ENCODE data around the gene RBM7. TPM values are rescaled to one million over a fixed set of nuclear protein-coding genes. Genes with fewer than 3 reads are reported as not detected.

Gene RBM7
- total and polyA plus RNA-seq, 4 donors = 7.9 to 57.3 (median 24.2) TPM

DNA sequence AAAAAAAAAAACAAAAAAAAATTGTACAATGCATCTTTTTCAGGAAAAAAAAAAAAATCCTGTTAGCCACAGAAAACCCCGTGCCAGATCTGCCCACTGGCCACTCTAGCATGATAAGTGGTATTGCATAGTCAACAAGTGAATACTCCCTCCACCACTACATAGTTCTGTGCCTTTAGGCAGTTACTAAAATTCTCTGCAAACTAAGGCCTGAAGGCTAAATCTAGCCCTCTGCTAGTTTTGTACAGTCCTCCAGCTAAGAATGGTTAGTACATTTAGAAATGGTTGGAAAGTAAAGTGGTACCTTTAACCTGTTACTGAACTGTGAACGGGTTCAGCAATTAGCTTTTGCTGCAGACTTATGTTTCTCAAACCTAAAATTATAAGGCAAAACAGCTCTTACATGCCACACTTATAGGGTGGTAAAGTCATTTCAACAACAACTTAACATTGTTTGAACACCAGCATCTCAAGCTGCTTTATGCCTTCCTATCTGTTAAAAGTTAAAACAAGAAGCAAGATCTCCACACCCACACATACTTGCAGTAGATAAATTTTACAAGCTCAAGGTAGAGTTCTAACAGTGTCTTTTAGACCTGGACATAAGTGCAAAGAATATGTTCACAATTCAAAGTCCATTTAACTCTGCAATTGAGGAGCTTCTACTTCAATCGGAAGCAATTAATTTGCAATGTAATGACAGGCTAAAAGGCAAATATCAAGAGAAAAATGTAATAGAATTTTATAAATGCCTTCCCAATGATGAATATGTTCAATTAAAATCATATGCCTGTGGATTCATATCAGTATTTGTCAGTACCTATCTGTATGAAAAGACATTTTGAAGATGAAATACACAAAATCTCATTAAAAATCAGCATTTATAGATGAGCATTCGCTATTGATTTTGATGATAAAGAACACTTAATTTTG, 7.5 kb upstream of the RBM7 start:
- TF ChIP-seq, protein P1, sequence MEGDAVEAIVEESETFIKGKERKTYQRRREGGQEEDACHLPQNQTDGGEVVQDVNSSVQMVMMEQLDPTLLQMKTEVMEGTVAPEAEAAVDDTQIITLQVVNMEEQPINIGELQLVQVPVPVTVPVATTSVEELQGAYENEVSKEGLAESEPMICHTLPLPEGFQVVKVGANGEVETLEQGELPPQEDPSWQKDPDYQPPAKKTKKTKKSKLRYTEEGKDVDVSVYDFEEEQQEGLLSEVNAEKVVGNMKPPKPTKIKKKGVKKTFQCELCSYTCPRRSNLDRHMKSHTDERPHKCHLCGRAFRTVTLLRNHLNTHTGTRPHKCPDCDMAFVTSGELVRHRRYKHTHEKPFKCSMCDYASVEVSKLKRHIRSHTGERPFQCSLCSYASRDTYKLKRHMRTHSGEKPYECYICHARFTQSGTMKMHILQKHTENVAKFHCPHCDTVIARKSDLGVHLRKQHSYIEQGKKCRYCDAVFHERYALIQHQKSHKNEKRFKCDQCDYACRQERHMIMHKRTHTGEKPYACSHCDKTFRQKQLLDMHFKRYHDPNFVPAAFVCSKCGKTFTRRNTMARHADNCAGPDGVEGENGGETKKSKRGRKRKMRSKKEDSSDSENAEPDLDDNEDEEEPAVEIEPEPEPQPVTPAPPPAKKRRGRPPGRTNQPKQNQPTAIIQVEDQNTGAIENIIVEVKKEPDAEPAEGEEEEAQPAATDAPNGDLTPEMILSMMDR (IDR thresholded peaks at IDR 0.05; ENCODE audit: control extremely low read depth, extremely low read depth) = no peak
- Histone ChIP-seq H3K4me1 (ENCODE audit: control insufficient read depth in 5 of 5, insufficient read depth in 5 of 5, low read length in 5 of 5) (no peaks in the 10 kb centered on the region), H3K9ac (ENCODE audit: insufficient read depth in 1 of 2, low read length in 2 of 2) (no peak overlapping the region), H3K4me3 (no peak overlapping the region), H3K27me3 (ENCODE audit: control insufficient read depth in 3 of 3, insufficient read depth in 3 of 3, low read length in 2 of 3) (no peaks in the 10 kb centered on the region), H3K9me3 (ENCODE audit: control insufficient read depth in 4 of 4, insufficient read depth in 3 of 4, low read length in 3 of 4) (no peaks in the 10 kb centered on the region), H3K36me3 (ENCODE audit: control insufficient read depth in 4 of 4, insufficient read depth in 4 of 4, low read length in 4 of 4) (no peaks in the 10 kb centered on the region), H3K27ac (ENCODE audit: low read depth in 1 of 2, low read length in 1 of 2) (no peak overlapping the region)
- ATAC-seq (ENCODE audit: insufficient read depth, low FRiP score) (no peak), DNase-seq (no peak)
- WGBS, 2 donors = 75 to 87% methylated on average over 4 of the region's 4 CpGs

DNA sequence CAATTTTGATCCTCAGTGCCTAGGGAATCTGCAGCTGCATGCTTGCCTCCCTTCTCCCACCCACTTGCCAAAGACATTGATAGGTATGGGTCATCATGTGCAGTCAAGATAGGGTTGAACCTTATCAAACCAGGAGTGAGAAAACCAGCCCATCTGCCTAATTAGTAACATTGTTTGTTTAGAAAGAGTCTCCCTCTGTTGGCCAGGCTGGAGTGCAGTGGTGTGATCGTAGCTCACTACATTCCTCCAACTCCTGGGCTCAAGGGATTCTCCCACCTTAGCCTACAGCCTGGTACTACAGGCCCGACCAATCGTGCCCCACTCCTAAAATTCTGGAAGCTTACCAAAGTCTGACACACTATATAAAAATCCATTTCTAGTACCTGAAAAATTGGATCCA, 4.7 kb upstream of the RBM7 start:
- Histone ChIP-seq H3K4me1 (ENCODE audit: control insufficient read depth in 5 of 5, insufficient read depth in 5 of 5, low read length in 5 of 5) (peaks cover 0 to 12% (median 4%) of the 10 kb centered on the region in 5 donors), H3K4me3 (no peak overlapping the region), H3K27ac (ENCODE audit: low read depth in 1 of 2, low read length in 1 of 2) (no peak overlapping the region), H3K36me3 (ENCODE audit: control insufficient read depth in 4 of 4, insufficient read depth in 4 of 4, low read length in 4 of 4) (peaks cover 0 to 2% (median 0%) of the 10 kb centered on the region in 4 donors), H3K27me3 (ENCODE audit: control insufficient read depth in 3 of 3, insufficient read depth in 3 of 3, low read length in 2 of 3) (no peaks in the 10 kb centered on the region), H3K9ac (ENCODE audit: insufficient read depth in 1 of 2, low read length in 2 of 2) (no peak overlapping the region), H3K9me3 (ENCODE audit: control insufficient read depth in 4 of 4, insufficient read depth in 3 of 4, low read length in 3 of 4) (no peaks in the 10 kb centered on the region)
- WGBS, 2 donors = 53 to 66% methylated on average over 3 of the region's 3 CpGs
- ATAC-seq (ENCODE audit: insufficient read depth, low FRiP score) (no peak), DNase-seq (no peak)
- TF ChIP-seq, protein P1 (IDR thresholded peaks at IDR 0.05; ENCODE audit: control extremely low read depth, extremely low read depth) = no peak

DNA sequence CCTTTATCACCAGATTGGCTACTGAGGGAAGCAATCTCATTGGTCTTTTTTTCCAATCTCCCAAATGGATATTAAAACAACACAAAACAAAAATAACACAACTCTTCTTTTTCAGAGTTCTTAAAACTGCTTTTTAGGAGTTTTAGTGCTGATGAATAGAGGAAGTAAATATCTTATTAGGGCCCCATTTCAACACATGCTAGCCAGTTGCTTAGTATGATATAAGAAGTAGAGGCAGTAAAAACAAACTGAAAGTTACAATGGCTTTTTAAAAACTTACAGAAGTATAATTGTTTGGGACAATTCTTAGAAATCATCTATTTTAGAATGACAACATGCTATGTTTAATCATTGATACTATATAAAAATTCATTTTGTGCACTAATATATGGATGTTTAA, 3.5 kb upstream of the RBM7 start:
- peaks cover 0 to 18% (median 4%) of the 10 kb centered on the region in 5 donors for H3K4me1 ChIP-seq (ENCODE audit: control insufficient read depth in 5 of 5, insufficient read depth in 5 of 5, low read length in 5 of 5)
- no peaks in the 10 kb centered on the region for H3K9me3 ChIP-seq (ENCODE audit: control insufficient read depth in 4 of 4, insufficient read depth in 3 of 4, low read length in 3 of 4)
- no peak overlapping the region for H3K9ac ChIP-seq (ENCODE audit: insufficient read depth in 1 of 2, low read length in 2 of 2)
- no peak for ATAC-seq (ENCODE audit: insufficient read depth, low FRiP score)
- peaks cover 0 to 2% (median 0%) of the 10 kb centered on the region in 4 donors for H3K36me3 ChIP-seq (ENCODE audit: control insufficient read depth in 4 of 4, insufficient read depth in 4 of 4, low read length in 4 of 4)
- H3K27me3 ChIP-seq (ENCODE audit: control insufficient read depth in 3 of 3, insufficient read depth in 3 of 3, low read length in 2 of 3) = no peaks in the 10 kb centered on the region
- H3K27ac ChIP-seq (ENCODE audit: low read depth in 1 of 2, low read length in 1 of 2) = no peak overlapping the region
- TF ChIP-seq, protein P1 (IDR thresholded peaks at IDR 0.05; ENCODE audit: control extremely low read depth, extremely low read depth) = no peak
- DNase-seq = no peak
- H3K4me3 ChIP-seq = no peak overlapping the region
